HL-60 (cell line): ENCODE data around the gene MED13L.

Experiments used
- DNase-seq, 2 experiments: peaks; one replicate each; pipeline ENCODE4 v3.0.0-alpha.2; 2010 to 2020; ENCODE audit warnings: low read depth in 1 of 2, low spot score in 1 of 2
- H3K27ac ChIP-seq: fragments of 250-450 bp; sonication (Bioruptor Pico); replicated peaks from 2 replicates; pipeline ENCODE4 v1.5.1; 2020; ENCODE audit warnings: mild to moderate bottlenecking, moderate library complexity
- H3K27me3 ChIP-seq: fragments of 250-450 bp; sonication (Bioruptor Pico); 2 replicates; pipeline ENCODE4 v1.5.1; 2021; ENCODE audit warnings: mild to moderate bottlenecking, moderate library complexity; ENCODE audit not compliant: insufficient read depth, poor library complexity, severe bottlenecking
- H3K4me3 ChIP-seq: replicated peaks from 2 replicates; pipeline ENCODE4 v1.5.1; 2011; ENCODE audit warnings: mild to moderate bottlenecking, control low read depth, low read length; ENCODE audit not compliant: insufficient read depth
- CTCF ChIP-seq: IDR thresholded peaks from one replicate; pipeline ENCODE4 v1.5.1; 2011; ENCODE audit warnings: low read length, control low read depth, inconsistent platforms; ENCODE audit not compliant: insufficient read depth
- GABPA ChIP-seq: IDR thresholded peaks from 2 replicates; pipeline ENCODE4 v1.6.1; 2012; ENCODE audit warnings: low read depth
- POLR2AphosphoS5 ChIP-seq: IDR thresholded peaks from 2 replicates; pipeline ENCODE4 v1.6.1; 2012; ENCODE audit warnings: low read depth
- REST ChIP-seq: IDR thresholded peaks from 2 replicates; pipeline ENCODE4 v1.6.1; 2012; ENCODE audit warnings: low read depth; ENCODE audit not compliant: insufficient replicate concordance
- SPI1 ChIP-seq: IDR thresholded peaks from 2 replicates; pipeline ENCODE4 v1.6.1; 2012; ENCODE audit warnings: low read depth, mild to moderate bottlenecking, borderline replicate concordance

MED13L gene

GRCh38 chr12:116113398-116114130, 163.9 kb downstream of the MED13L start:
- no peak for DNase-seq
- no peak overlapping the region for H3K4me3 ChIP-seq
- no peak for TF ChIP-seq GABPA
- TF ChIP-seq CTCF: no peak
- TF ChIP-seq POLR2AphosphoS5: no peak
- no peak for TF ChIP-seq REST
- no peak for TF ChIP-seq SPI1
- H3K27me3 ChIP-seq: no peaks in the 10 kb centered on the region
- no peak overlapping the region for H3K27ac ChIP-seq

- H3K27ac ChIP-seq: no peak overlapping the region
- H3K27me3 ChIP-seq: no peaks in the 10 kb centered on the region
- no peak for TF ChIP-seq SPI1
- no peak overlapping the region for H3K4me3 ChIP-seq
- no peak for DNase-seq
These were observed 170.6 kb downstream of the MED13L start for GRCh38 chr12:116106870-116107269.

GRCh38 chr12:116104167-116104767, 173.2 kb downstream of the MED13L start:
- no peaks in the 10 kb centered on the region for H3K27me3 ChIP-seq
- no peak overlapping the region for H3K4me3 ChIP-seq
- DNase-seq: no peak
- TF ChIP-seq REST (no peak), SPI1 (no peak), CTCF (no peak), GABPA (no peak), POLR2AphosphoS5 (no peak)
- no peak overlapping the region for H3K27ac ChIP-seq

- H3K27ac ChIP-seq: no peak overlapping the region
- no peaks in the 10 kb centered on the region for H3K27me3 ChIP-seq
- no peak for DNase-seq
- TF ChIP-seq SPI1: no peak
- no peak for TF ChIP-seq GABPA
- no peak for TF ChIP-seq CTCF
- no peak for TF ChIP-seq REST
- no peak for TF ChIP-seq POLR2AphosphoS5
- no peak overlapping the region for H3K4me3 ChIP-seq
These were observed 175.5 kb downstream of the MED13L start for GRCh38 chr12:116101991-116102390.
